NCI-H2107 (cell line): ENCODE results near the gene BCAP31.
"Not testable (repeated sequence)": the region's sequence is repeated elsewhere in the genome, so short reads cannot be mapped to it uniquely, and the experiment has no call there.

Source experiments
- DNase-seq: peaks from one replicate; lab custom pipeline; 2025; lab: John Stamatoyannopoulos, UW

The BCAP31 gene

DNA sequence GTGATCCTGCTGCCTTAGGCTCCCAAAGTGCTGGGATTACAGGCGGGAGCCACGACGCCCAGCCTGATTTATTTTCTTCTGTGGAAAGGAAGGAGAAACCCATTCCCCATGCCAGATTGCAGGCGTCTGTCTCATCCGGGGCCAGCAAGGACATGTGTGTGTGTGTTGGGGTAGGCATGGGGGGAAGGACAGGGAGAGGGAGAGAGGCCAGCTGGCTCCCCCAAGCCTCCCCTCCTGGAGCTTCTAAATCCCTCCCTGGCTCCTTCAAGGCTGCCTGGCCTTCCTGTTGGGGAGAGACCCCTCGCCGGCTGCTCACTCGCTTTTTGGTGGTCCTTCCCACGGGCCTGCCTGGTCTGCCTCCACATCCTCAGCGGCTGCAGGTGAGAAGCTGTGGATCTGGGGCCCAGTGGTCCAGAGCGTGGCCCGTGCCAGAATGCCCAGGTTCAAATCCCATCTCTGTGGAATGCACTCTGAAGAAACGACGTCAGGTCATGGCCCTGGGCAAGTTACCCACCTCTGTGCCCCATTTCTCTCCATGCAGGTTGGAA lies 38.5 kb upstream of the BCAP31 start:
- DNase-seq: no peak

DNA sequence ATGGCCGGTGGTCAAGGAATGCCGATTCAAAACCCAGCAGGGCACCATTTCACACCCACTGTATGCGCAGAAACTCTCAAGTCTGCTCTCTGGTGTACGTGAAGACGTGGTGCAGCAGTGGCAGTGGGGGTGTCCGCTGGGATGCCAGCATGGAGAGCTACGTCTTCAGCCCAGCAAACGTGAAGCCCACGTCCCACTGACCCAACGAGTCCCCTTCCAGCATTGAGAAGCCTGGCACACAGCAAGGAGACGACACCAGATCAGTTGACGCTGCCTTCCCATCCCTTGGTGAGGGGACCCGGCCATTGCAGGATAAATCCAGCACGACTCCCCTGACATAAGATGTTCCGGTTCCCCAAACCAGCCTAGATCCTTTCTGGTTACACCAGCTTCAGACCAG lies 37.7 kb upstream of the BCAP31 start:
- DNase-seq: no peak

DNA sequence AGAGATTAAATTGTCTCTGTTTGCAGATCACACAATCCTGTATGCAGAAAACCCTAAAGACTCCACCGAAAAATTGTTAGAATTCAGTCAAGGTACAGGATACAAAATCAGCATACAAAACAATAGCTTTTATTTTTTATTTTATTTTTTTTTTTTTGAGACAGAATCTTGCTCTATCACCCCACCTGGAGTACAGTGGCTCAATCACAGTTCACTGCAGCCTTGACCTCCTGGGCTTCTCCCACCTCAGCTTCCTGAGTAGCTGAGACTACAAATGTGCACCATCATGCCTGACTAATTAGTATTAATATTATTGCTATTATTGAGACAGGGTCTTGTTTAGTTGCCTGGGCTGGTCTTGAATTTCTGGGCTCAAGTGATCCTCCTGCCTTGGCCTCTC lies 30.9 kb upstream of the BCAP31 start:
- no peak for DNase-seq

DNA sequence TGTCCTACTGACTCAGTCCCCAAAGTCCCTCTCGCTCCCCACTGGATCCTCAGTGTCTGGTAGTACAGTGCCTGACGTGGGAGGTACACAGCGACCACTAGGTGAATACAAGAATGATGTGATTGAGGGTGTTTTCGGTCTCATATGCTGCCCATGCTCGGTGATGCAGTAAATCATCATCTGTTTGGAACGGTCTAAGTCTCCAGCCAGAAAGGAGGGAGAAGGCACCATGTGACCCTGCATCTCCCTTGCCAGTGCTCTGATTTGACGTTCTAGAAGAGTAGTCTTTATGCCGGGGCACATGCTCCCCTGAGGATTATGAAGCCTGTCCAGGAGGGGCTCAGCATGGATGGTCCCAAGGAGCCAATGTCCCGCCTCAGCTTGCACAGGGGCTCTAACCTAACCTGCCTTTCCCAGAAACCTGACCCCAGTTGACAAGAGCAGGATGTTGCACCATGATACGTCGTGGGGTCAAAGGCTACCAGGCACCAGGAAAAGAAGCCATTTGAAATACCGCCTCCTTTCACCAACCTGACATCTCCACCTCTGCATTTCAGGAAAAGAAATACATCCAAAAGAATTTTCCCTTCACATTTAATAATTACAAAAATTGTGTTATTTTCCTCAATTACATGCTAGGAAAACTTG lies 26.1 kb upstream of the BCAP31 start:
- DNase-seq: no peak

DNA sequence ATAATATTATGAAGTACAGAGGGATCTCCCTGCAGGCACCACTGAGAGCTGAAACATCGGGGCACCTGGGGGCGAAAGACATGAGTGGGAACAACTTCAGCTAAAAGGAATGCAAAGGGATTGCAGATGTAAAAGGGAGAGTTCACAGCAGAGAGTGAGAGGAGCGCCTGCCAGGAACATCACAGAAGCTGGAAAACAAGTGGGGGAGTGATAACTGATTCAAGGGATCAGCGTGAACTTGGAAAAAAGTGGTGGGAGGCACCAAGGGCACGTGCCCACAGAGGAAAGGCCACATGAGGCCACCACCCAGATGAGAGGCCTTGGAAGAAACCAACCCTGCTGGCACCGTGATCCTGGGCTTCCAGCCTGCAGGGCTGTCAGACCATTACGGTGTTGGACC lies 24.8 kb upstream of the BCAP31 start:
- not testable (repeated sequence) for DNase-seq

DNA sequence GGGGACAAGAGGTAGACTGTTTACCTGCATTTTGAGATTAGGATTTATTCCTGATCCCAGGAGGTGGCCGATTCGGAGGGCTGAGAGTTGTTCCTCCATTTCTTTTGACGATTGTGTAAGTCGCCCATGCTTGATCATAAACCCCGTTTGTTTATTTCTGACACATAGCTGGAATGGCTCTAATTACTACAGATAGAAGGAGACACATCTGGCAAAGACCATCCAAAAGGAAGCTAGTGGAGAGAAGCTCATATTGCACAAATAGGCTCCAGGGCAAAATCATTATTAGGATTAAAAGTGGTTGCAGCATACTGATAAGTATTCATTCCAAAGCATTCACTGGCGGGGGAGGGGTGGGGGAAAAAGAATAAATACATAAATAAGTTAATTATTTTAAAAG lies 22.8 kb upstream of the BCAP31 start:
- DNase-seq: not testable (repeated sequence)

DNA sequence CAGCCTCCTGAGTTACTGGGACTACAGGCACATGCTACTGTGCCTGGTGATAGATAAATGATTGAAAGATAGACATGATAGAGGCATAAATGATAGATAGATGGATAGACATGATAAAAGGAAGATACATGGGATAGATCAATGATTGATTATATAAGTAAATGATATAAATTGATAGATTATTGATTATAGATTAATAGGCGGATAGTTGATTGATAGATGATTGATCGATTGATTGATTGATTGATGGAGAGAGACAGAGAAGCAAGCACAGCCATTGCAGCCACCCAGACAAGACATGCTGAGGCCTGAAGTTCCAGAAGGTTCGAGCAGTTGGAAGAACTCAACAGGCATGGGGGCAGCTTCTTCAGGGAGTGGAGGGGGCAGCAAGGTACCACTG lies 22.2 kb upstream of the BCAP31 start:
- no peak for DNase-seq

DNA sequence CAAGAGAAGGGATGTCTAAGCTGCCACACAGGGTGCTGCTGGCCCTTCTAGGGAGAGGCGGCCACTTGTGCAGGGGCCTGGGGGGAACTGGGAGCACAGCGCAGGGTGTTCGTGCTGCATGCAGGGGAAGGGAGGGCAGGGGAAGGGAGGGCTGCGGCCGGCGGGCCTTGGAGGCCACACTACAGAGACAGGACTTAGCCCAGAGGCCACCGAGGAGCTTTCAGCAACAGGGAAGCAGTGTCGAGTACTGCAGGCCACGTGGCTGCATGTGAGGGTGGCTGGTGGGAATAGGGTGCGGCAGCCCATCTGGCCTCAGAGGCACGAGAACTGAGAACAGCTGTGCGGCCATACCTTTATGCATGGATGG lies 20.9 kb upstream of the BCAP31 start:
- not testable (repeated sequence) for DNase-seq

DNA sequence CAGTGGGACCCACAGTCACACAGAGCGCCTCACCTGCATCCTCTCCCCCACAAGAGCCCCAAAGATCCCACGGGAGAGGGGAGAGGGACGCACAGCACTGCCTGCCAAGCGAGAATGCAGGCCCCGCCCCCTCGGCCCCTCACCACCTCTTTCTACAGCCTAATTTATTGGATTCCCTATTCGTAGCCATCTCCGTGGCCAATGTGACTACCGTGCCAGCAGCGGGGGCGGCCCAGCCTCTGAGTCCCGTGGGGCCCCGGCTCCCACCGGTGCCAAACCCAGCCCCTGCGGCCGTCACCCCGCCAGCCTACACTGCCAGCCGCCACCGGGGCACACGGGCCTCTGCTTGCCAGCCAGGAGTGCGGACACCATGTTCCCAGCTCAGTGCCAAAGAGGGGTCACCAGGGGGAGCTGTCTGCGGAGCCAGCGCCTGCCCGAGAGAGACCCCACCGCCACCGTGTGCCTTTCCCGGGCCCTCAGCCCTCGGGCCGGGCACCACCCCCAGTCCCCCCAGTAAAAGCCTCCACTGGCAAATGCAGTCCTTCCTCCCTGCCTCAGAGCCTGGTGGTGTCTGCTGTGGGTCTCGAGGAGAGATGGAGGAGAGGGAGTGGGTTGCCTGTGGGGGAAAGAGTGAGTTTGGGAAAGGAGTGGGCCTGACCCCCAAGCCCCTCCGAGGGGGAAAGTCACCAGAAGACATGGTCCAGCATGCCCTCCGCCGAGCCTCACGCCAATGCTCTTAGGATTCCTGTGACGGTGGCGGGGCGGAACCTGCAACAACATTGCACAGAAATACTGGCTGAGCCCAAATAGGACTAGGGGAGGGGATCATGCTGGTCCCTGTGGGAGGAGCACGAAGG lies 20.3 kb upstream of the BCAP31 start:
- no peak for DNase-seq

DNA sequence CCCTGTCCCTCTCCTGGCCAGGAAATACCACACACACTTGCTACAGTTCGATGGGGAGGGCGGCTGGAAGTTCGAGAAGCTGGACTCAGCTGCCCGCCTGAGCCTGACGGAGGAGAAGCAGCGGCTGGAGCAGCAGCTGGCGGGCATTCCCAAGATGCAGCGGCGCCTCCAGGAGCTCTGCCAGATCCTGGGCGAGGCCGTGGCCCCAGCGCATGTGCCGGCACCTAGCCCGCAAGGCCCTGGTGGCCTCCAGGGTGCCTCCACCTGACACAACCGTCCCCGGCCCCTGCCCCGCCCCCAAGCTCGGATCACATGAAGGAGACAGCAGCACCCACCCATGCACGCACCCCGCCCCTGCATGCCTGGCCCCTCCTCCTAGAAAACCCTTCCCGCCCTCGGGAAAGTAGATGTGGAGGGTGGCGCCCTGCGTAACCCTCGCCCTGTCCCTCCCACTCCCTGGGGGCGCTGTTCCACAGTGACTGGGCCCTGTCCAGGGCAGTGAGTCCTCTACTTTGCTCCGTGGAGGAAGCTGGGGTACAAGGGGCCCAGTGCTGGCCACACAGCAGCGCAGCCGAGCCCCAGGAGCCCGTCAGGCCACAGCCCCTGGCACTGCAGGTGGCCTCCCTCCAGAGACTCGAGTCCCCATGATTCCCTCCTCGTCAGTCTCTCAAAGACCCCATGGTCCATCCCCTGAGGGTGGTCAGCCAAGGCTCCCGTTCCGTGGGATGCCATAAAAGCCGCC lies 19.5 kb upstream of the BCAP31 start:
- peak; percentile 48 for DNase-seq

DNA sequence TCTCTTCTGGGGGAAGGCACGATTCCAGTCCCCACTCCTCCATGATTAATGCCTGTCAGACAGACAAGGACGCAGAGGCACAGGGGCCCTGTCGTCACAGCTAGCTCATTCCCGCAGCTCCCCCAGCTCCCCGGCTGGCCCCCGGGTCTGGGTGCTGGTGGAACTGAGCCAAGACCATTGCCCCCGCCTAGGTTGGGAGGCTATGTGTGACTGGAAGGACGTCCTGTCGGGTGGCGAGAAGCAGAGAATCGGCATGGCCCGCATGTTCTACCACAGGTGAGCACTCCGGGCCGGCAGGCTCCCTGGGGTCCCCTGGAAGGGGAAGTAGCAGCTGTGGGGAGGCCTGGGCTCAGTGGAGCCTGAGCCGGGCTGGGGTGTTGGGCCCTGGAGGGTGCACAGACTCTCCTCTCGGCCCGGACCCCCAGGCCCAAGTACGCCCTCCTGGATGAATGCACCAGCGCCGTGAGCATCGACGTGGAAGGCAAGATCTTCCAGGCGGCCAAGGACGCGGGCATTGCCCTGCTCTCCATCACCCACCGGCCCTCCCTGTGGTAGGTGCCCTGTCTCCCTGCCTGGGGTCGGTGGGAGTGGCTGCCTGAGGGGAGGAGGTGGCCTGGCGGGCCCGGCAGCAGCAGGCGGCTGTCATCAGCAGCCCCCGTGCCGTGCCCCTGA lies 18.7 kb upstream of the BCAP31 start:
- not testable (repeated sequence) for DNase-seq

DNA sequence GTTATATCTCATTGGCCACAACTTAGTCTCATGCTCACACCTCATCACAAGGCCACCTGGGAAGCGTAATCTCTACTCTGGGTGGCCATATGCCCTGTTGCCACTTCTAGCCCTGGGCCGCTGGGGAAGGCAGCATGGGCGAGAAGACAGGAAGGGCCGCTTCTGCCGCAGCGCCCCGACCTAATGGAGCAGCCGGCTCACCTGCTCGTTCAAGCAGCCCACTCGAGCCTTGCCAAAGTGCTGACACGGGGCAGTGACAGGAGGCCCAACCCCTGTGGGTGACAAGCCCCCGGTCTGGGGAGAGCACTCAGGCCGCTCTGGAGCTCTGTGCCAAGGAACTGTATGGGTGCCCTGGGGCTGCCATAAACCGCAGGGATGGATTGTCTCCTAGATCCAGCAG lies 17.9 kb upstream of the BCAP31 start:
- DNase-seq: not testable (repeated sequence)

DNA sequence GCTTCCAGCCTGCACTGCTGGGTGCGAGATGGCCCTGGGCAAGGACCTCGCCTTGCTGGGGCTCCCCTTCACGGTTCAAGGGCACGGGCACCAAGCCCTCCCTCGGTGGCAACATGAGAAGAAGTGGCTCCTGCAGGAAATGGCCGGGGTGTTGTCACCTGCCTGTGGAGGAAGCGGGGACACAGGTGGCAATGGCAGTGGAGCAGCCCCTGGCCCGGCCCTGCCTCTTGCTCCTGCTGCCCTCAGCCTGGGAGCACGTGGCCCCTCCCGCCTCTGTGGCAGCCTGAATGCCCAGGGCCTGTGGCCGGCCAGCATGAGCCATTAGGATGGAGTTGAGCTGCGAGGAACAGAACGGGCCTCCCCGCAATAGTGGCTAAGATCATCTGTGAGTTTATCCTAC lies 17.3 kb upstream of the BCAP31 start:
- DNase-seq: no peak

DNA sequence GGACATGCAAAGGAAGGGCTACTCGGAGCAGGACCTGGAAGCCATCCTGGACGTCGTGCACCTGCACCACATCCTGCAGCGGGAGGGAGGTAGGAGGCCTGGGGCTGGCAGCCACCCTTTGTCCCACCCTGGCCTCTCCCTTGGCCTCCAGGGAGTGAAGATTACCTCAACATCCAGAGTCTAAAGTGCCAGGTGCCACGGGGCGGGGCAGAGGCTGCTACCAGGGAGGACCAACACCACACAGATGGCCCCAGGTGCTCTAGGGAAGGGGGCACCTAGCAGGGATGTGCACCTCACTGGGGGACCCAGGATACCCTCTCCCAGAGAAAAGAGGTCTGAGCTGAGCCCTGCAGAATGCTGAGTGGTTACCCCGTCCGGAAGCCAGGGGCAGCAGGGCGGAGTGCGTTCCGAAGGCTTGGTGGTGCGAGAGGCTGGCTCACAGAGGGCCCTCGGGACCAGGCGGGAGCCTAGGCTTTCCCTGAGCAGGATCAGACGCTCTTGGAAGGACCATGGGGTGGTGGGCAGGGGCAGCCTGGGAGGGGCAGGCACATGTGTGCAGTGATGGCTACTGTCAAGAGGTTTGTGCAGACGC lies 16.5 kb upstream of the BCAP31 start:
- no peak for DNase-seq

DNA sequence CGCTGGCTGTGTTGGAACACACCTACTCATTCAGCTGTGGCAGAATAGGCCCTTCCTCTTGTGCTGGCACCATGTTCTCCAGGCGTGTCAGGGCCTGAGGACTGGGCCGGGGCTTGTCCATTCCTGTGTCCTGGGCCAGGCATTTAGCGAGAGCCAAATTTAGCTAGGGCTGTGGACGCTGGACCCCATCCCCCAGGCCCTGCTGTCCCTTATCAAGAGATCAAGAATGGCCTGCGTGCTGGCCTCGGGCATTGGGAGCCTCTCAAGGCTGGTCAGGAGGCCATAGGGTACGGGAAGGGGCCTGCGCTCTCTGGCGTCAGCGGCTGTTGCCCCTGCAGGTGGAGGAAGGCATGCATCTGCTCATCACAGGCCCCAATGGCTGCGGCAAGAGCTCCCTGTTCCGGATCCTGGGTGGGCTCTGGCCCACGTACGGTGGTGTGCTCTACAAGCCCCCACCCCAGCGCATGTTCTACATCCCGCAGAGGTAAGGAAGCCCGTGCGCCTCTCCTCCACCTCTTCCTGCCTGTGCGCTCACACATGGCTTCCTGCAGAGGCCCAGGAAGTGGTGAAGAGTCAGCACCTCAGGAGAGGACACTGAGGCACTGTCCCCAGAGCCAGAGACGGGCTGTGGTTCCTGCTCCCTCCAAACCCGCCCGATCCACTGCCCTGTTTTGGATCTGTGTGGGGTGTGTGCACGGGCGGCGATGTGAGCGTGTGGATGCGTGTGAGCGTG lies 15.7 kb upstream of the BCAP31 start:
- DNase-seq: no peak

DNA sequence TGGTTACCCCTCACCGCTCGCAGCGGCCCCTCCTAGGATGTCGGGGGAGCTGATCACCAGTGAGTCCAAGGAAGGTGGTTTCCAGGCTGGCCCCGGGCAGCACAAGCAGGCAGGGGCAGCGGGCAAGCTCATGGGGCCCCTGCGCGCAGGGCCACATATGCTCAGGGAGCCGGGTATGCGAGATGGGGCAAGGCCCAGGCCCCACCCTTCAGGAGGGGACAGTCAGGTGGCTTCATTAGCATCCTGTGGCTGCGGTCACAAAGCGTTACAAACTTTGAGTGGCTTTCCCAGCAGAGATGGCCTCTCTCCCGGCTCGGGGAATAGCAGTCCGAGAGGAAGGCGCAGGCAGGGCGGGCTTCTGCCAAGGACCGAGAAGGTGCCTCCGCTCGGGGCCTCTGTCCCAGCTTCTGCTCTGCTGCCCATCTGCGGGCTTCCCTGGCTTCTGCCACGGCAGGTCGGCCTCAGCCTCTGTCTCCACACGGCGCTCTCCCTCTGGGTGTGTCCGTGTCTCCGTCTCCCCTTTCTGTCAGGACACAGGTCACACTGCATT lies 13.9 kb upstream of the BCAP31 start:
- no peak for DNase-seq

DNA sequence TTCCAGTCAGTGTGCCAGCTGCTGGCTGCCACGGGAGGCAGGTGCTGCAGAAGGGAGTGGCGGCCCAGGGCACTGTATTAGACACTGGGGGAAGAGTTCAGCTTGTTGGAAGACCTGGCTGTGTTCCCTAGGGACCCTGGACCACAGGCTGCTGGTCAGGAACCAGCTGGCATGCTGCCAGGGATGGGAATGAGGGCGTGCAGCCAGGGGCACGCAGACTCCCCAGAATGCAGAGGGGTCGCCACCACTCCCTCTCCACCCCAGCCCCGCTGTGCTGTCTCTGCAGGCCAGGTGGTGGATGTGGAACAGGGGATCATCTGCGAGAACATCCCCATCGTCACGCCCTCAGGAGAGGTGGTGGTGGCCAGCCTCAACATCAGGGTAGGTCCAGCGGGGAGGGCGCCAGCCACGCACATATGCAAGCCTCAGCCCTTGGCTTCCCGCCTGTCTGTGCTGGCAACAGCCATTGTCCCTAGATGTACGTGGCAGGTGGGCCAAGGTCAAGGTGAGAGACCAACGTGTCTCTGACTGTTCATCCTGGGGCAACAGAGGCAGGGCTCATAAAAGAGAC lies 12.8 kb upstream of the BCAP31 start:
- no peak for DNase-seq

DNA sequence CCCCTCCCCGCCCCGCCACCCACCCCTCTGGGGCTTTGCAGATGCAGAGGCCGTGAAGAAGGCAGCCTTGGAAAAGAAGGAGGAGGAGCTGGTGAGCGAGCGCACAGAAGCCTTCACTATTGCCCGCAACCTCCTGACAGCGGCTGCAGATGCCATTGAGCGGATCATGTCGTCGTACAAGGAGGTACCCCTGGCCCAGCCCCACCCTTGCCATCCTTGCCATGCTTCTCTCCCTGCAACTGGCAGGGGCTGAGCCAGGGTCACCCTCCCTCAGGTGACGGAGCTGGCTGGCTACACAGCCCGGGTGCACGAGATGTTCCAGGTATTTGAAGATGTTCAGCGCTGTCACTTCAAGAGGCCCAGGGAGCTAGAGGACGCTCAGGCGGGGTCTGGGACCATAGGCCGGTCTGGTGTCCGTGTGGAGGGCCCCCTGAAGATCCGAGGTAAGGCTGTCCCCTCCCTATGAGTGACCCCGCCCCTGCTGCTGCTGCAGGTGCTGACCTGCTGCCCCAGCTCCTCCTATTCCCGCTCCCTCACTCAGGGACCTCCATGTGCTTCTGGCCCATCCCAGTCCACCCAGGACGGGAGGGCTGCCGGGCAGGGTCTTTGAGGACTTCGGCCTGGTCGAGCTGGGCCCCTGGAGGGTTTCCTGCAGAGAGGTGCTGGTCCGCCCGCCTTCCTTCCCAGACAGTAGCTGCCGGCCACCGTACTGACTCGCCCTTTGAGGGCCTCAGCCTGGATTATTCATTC lies 12.1 kb upstream of the BCAP31 start:
- no peak for DNase-seq

DNA sequence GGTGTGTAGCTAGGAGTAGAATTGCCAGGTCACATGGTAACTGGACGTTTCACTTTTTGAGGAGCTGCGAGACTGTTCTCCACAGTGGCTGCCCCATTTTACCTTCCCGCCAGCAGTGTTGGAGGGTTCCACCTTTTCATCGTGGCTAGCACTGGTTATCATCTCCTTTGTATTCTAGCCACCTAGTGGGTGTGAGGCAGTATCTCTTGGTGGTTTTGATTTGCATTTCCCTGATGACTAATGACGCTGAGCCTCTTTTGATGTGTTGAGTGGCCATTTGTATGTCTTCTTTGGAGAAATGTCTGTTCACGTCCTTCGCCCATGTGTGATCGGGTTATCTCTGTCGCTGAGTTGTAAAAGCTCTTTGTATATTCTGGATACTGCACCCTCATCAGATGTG lies 11.1 kb upstream of the BCAP31 start:
- DNase-seq: no peak

DNA sequence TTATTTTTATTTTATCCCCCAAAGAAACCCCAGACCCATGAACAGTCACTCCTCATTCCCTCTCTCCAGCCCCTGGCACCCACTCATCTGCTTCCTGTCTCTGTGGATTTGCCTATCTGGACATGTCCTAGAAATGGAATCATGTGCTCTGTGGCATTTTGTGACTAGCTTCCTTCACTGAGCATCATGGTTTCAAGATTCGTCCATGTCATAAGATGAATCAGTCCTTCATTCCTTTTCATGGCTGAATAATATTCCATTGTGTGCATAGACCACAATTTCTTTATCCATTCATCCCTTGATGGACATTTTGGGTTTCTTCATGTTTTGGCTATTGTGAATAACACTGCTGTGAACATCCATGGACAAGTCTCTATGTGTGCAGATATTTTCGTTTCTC lies 10.7 kb upstream of the BCAP31 start:
- no peak for DNase-seq
